CD4-positive, alpha-beta T cell (primary cell): ENCODE data around the gene GAGE1. TPM values are rescaled to one million over a fixed set of nuclear protein-coding genes. Genes with fewer than 3 reads are reported as not detected.
"Not testable (repeated sequence)": the region's sequence is repeated elsewhere in the genome, so short reads cannot be mapped to it uniquely, and the experiment has no call there.

Source experiments
- ATAC-seq: fragments of 200-7000 bp; cut with Tn5 transposase; one replicate; pipeline ENCODE4 v1.10.0; 2022; ENCODE audit warnings: mild to moderate bottlenecking; ENCODE audit not compliant: poor library complexity
- CTCF ChIA-PET: fragments of 350-600 bp; sonication (Branson Sonifier 250); formaldehyde crosslinking; loops from one replicate; lab custom pipeline; 2021; ENCODE audit warnings: antibody characterized with exemption, inconsistent platforms; lab: Charles Lee
- POLR2A ChIA-PET: fragments of 350-600 bp; sonication (Branson Sonifier 250); formaldehyde crosslinking; loops from one replicate; lab custom pipeline; 2021; ENCODE audit warnings: antibody characterized with exemption, inconsistent platforms; lab: Charles Lee
- DNase-seq, 14 experiments: peaks; one replicate each; pipeline ENCODE4 v3.0.0-alpha.2; 2013 to 2020; ENCODE audit warnings: mixed read lengths in 2 of 14
- H3K27ac ChIP-seq, 2 donors: one replicate each; pipeline versions ENCODE4 v1.5.1 to v1.7.0; 2013; ENCODE audit warnings: low read length in 2 of 2, low read depth in 1 of 2, mild to moderate bottlenecking in 1 of 2
- H3K27me3 ChIP-seq, 2 experiments: 1 replicate in 1 of 2; 2 replicates in 1 of 2; pipeline versions ENCODE4 v1.6.1 to v1.7.0; 2013; ENCODE audit warnings: low read length in 2 of 2, control low read depth in 1 of 2, mild to moderate bottlenecking in 1 of 2, moderate library complexity in 1 of 2; ENCODE audit not compliant: insufficient read depth in 2 of 2, control insufficient read depth in 1 of 2
- H3K36me3 ChIP-seq: one replicate; pipeline ENCODE4 v1.6.1; 2013; ENCODE audit warnings: low read length, control low read depth; ENCODE audit not compliant: insufficient read depth
- H3K4me1 ChIP-seq: one replicate; pipeline ENCODE4 v1.6.1; 2013; ENCODE audit warnings: low read length, control low read depth; ENCODE audit not compliant: insufficient read depth
- H3K4me3 ChIP-seq: one replicate; pipeline ENCODE4 v1.5.1; 2013; ENCODE audit warnings: mild to moderate bottlenecking, low read length, moderate library complexity
- H3K9me3 ChIP-seq, 2 experiments: 1 replicate in 1 of 2; 2 replicates in 1 of 2; pipeline versions ENCODE4 v1.6.1 to v1.7.0; 2013; ENCODE audit warnings: low read length in 2 of 2, mild to moderate bottlenecking in 2 of 2, control low read depth in 1 of 2, moderate library complexity in 1 of 2; ENCODE audit not compliant: control insufficient read depth in 1 of 2, insufficient read depth in 1 of 2
- H3K27ac Mint-ChIP-seq: one replicate; pipeline ENCODE4 v1.8.0; 2020; ENCODE audit warnings: mixed read lengths
- H3K27me3 Mint-ChIP-seq: one replicate; pipeline ENCODE4 v1.8.0; 2021; ENCODE audit warnings: mixed read lengths
- H3K36me3 Mint-ChIP-seq: one replicate; pipeline ENCODE4 v1.8.0; 2021; ENCODE audit warnings: low read depth, mixed read lengths
- H3K4me1 Mint-ChIP-seq: one replicate; pipeline ENCODE4 v1.8.0; 2021; ENCODE audit warnings: low read depth, mixed read lengths
- H3K4me3 Mint-ChIP-seq: one replicate; pipeline ENCODE4 v1.8.0; 2020; ENCODE audit warnings: mild to moderate bottlenecking, mixed read lengths
- H3K9me3 Mint-ChIP-seq: one replicate; pipeline ENCODE4 v1.8.0; 2020; ENCODE audit warnings: mixed read lengths
- intact Hi-C, 2 experiments: fragments of 100-400 bp; cut with DNase I in 1 of 2; cut with micrococcal nuclease in 1 of 2; formaldehyde crosslinking; loops; one replicate each; pipeline versions ENCODE4 v1.15.1 to v1.9.0; 2023 to 2025; cut with DNase I, micrococcal nuclease
- total RNA-seq, 174 experiments: library from RNA in 2 of 174; stranded (reverse) in 2 of 174; gene quantifications; one replicate each; pipeline ENCODE4 v1.2.3 and lab custom pipeline; 2021 to 2026
- TF ChIP-seq, protein P1 (sequence below): fragments of 200-600 bp; IDR thresholded peaks from one replicate; pipeline ENCODE4 v1.8.0; 2022; ENCODE audit warnings: antibody characterized with exemption, mild to moderate bottlenecking

The GAGE1 gene
- total RNA-seq, 2 experiments from 2014 or later = not detected

DNA sequence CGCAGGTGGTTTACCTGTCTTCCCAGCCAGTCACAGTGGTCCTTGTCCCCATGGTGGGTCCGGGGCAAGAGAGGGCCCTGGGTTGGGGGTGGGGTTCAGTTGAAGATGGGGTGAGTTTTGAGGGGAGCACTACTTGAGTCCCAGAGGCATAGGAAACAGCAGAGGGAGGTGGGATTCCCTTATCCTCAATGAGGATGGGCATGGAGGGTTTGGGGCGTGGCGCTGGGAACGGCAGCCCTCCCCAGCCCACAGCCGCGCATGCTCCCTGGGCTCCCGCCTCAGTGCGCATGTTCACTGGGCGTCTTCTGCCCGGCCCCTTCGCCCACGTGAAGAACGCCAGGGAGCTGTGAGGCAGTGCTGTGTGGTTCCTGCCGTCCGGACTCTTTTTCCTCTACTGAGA, 9.6 kb upstream of the GAGE1 start, which contains the start of gene GAGE2A:
GAGE2A (plus strand) TSS at position 301 of the 400 bp plus-strand sequence. CDS start 1,155 bp downstream, outside the sequence.
- H3K9me3 ChIP-seq, H3K27me3 ChIP-seq, H3K36me3 Mint-ChIP-seq, POLR2A ChIA-PET, H3K27ac ChIP-seq, H3K36me3 ChIP-seq, H3K4me1 ChIP-seq, H3K4me1 Mint-ChIP-seq, intact Hi-C loops, CTCF ChIA-PET, H3K9me3 Mint-ChIP-seq, H3K4me3 Mint-ChIP-seq, H3K27me3 Mint-ChIP-seq, H3K4me3 ChIP-seq, H3K27ac Mint-ChIP-seq, DNase-seq, ATAC-seq: not testable (repeated sequence)

- H3K4me3 ChIP-seq, H3K36me3 Mint-ChIP-seq, H3K27me3 ChIP-seq, CTCF ChIA-PET, ATAC-seq, H3K4me3 Mint-ChIP-seq, H3K9me3 ChIP-seq, H3K27ac Mint-ChIP-seq, H3K4me1 Mint-ChIP-seq, H3K9me3 Mint-ChIP-seq, H3K27me3 Mint-ChIP-seq, POLR2A ChIA-PET, intact Hi-C loops, H3K36me3 ChIP-seq, H3K4me1 ChIP-seq, H3K27ac ChIP-seq: not testable (repeated sequence)
- peak in 3 of 14 experiments; percentile 2 to 32 (median 16) for DNase-seq
Measured at GRCh38 chrX:49589769-49590478, 8.9 kb upstream of the GAGE1 start.

DNA sequence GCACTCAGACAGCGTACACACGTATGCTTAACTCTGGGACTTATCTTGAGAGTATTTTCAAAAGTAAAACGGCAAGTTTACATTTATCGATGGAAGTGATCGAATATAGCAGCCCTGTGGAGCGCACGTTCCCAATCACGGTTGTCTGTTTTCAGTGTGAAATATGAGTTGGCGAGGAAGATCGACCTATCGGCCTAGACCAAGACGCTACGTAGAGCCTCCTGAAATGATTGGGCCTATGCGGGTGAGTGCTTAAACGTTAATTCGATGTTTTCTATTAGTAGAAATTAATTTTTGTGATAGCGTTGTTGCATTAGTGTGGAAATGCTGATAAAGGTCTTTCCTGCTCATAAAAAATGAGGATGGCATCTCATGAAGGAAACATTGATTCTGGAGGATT, 8.3 kb upstream of the GAGE1 start:
- H3K27me3 ChIP-seq, intact Hi-C loops, H3K27me3 Mint-ChIP-seq, DNase-seq, H3K36me3 Mint-ChIP-seq, ATAC-seq, H3K4me1 ChIP-seq, H3K36me3 ChIP-seq, H3K9me3 Mint-ChIP-seq, H3K27ac Mint-ChIP-seq, H3K4me3 ChIP-seq, H3K27ac ChIP-seq, H3K4me1 Mint-ChIP-seq, CTCF ChIA-PET, POLR2A ChIA-PET, H3K9me3 ChIP-seq, H3K4me3 Mint-ChIP-seq: not testable (repeated sequence)

GRCh38 chrX:49610718-49611310, 12.0 kb downstream of the GAGE1 start:
- no peak for DNase-seq
- CTCF ChIA-PET = no interaction called here
- Histone ChIP-seq H3K36me3 (no peaks in the 10 kb centered on the region), H3K4me3 (no peak overlapping the region), H3K9me3 (no peaks in the 10 kb centered on the region), H3K4me1 (no peaks in the 10 kb centered on the region), H3K27me3 (no peaks in the 10 kb centered on the region), H3K27ac (no peak overlapping the region)
- Mint-ChIP-seq H3K36me3 (no peaks in the 10 kb centered on the region), H3K4me1 (no peaks in the 10 kb centered on the region), H3K27ac (no peak overlapping the region), H3K27me3 (no peaks in the 10 kb centered on the region), H3K4me3 (no peak overlapping the region), H3K9me3 (no peaks in the 10 kb centered on the region)
- POLR2A ChIA-PET = no interaction called here
- intact Hi-C loops = no loop called here
- ATAC-seq = no peak
- TF ChIP-seq, protein P1, sequence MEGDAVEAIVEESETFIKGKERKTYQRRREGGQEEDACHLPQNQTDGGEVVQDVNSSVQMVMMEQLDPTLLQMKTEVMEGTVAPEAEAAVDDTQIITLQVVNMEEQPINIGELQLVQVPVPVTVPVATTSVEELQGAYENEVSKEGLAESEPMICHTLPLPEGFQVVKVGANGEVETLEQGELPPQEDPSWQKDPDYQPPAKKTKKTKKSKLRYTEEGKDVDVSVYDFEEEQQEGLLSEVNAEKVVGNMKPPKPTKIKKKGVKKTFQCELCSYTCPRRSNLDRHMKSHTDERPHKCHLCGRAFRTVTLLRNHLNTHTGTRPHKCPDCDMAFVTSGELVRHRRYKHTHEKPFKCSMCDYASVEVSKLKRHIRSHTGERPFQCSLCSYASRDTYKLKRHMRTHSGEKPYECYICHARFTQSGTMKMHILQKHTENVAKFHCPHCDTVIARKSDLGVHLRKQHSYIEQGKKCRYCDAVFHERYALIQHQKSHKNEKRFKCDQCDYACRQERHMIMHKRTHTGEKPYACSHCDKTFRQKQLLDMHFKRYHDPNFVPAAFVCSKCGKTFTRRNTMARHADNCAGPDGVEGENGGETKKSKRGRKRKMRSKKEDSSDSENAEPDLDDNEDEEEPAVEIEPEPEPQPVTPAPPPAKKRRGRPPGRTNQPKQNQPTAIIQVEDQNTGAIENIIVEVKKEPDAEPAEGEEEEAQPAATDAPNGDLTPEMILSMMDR = no peak
